Endothelial cell of umbilical vein (primary cell): Measurements from ENCODE around the gene NUP50. TPM values are rescaled to one million over a fixed set of nuclear protein-coding genes. Genes with fewer than 3 reads are reported as not detected.

ENCODE experiments used
- BruUV-seq: library from RNA; stranded (reverse); fragments of 400-500 nt; replicated peaks from 2 replicates; lab custom pipeline; 2021; lab: Mats Ljungman, UMichigan
- CTCF ChIA-PET: fragments of 300-600, 350-600 bp; sonication (Branson Sonifier 250); formaldehyde crosslinking; loops from one replicate; lab custom pipeline; 2021; ENCODE audit warnings: antibody characterized with exemption, inconsistent platforms; lab: Charles Lee
- POLR2A ChIA-PET: fragments of 300-600, 350-600 bp; sonication (Branson Sonifier 250); formaldehyde crosslinking; loops from one replicate; lab custom pipeline; 2021; ENCODE audit warnings: antibody characterized with exemption, inconsistent platforms; lab: Charles Lee
- DNase-seq: peaks from one replicate; pipeline ENCODE4 v3.0.0-alpha.2; 2011; ENCODE audit warnings: low read depth, low spot score
- FAIRE-seq: peaks from 2 replicates; lab custom pipeline; 2011; peaks lifted over from hg19 to GRCh38; lab: Jason Lieb, UNC
- H2AFZ ChIP-seq: 2 replicates; pipeline ENCODE4 v1.6.0; 2012; ENCODE audit warnings: low read depth, low read length, control low read depth, inconsistent platforms
- H3K27ac ChIP-seq: 2 replicates; pipeline ENCODE4 v1.5.1; 2011; ENCODE audit warnings: low read depth, mild to moderate bottlenecking, control low read depth, low read length, moderate library complexity; ENCODE audit not compliant: insufficient read depth
- H3K27me3 ChIP-seq, 2 experiments: 2 replicates each; pipeline versions ENCODE4 v1.6.0 to v1.6.1; 2011; ENCODE audit warnings: low read length in 2 of 2, mixed read lengths in 1 of 2; ENCODE audit not compliant: control insufficient read depth in 2 of 2, insufficient read depth in 2 of 2
- H3K36me3 ChIP-seq, 2 experiments: 2 replicates in 1 of 2; 3 replicates in 1 of 2; pipeline ENCODE4 v1.5.1; 2011; ENCODE audit warnings: low read length in 2 of 2, mild to moderate bottlenecking in 1 of 2, moderate library complexity in 1 of 2; ENCODE audit not compliant: control insufficient read depth in 2 of 2, insufficient read depth in 2 of 2; ENCODE audit errors: extremely low read depth in 1 of 2
- H3K4me1 ChIP-seq: 3 replicates; pipeline ENCODE4 v1.5.1; 2011; ENCODE audit warnings: mild to moderate bottlenecking, low read length; ENCODE audit not compliant: control insufficient read depth, insufficient read depth; ENCODE audit errors: extremely low read depth
- H3K4me2 ChIP-seq: 2 replicates; pipeline ENCODE4 v1.6.1; 2011; ENCODE audit warnings: low read length, control low read depth, mixed read lengths; ENCODE audit not compliant: insufficient read depth
- H3K4me3 ChIP-seq, 3 experiments: fragments of 200-600 bp in 1 of 3; sonication (generic), shearing (Covaris generic) in 1 of 3; replicated peaks in 1 of 3; 2 replicates each; pipeline ENCODE4 v1.5.1; 2011 to 2016; ENCODE audit warnings: control low read depth in 3 of 3, low read length in 3 of 3, mild to moderate bottlenecking in 2 of 3, inconsistent platforms in 1 of 3, low read depth in 1 of 3, moderate library complexity in 1 of 3; ENCODE audit not compliant: insufficient read depth in 1 of 3
- H3K79me2 ChIP-seq: 2 replicates; pipeline ENCODE4 v1.6.0; 2012; ENCODE audit warnings: low read length, inconsistent platforms; ENCODE audit not compliant: control insufficient read depth, insufficient read depth
- H3K9ac ChIP-seq: replicated peaks from 2 replicates; pipeline ENCODE3; 2011; ENCODE audit warnings: low read length, control low read depth; ENCODE audit not compliant: insufficient read depth; ENCODE audit errors: extremely low read depth
- H3K9me1 ChIP-seq: replicated peaks from 3 replicates; pipeline ENCODE4 v1.6.0; 2011; ENCODE audit warnings: mild to moderate bottlenecking, low read length; ENCODE audit not compliant: control insufficient read depth, insufficient read depth; ENCODE audit errors: extremely low read depth
- H3K9me3 ChIP-seq: replicated peaks from 2 replicates; pipeline ENCODE4 v1.5.1; 2012; ENCODE audit warnings: low read length, inconsistent platforms; ENCODE audit not compliant: control insufficient read depth, insufficient read depth
- H4K20me1 ChIP-seq: replicated peaks from 2 replicates; pipeline ENCODE3; 2011; ENCODE audit warnings: mild to moderate bottlenecking, low read length; ENCODE audit not compliant: control insufficient read depth, insufficient read depth; ENCODE audit errors: extremely low read depth
- CTCF ChIP-seq, 2 donors: IDR thresholded peaks; 1 replicate in 1 of 2; 2 replicates in 1 of 2; pipeline ENCODE4 v1.5.1; 2011; ENCODE audit warnings: low read length in 2 of 2, mild to moderate bottlenecking in 2 of 2, moderate library complexity in 2 of 2, control low read depth in 1 of 2, inconsistent platforms in 1 of 2, low read depth in 1 of 2; ENCODE audit not compliant: insufficient read depth in 1 of 2; ENCODE audit errors: extremely low read depth in 1 of 2
- EZH2 ChIP-seq: IDR thresholded peaks from 2 replicates; pipeline ENCODE4 v1.6.1; 2012; ENCODE audit warnings: borderline replicate concordance, low read depth, mild to moderate bottlenecking, moderate library complexity, low read length, inconsistent platforms; ENCODE audit not compliant: severe bottlenecking
- FOS ChIP-seq: IDR thresholded peaks from 2 replicates; pipeline ENCODE4 v1.6.1; 2011; ENCODE audit warnings: mild to moderate bottlenecking, low read length, moderate library complexity, borderline replicate concordance; ENCODE audit not compliant: insufficient read depth
- GATA2 ChIP-seq: IDR thresholded peaks from 2 replicates; pipeline ENCODE4 v1.7.0; 2011; ENCODE audit warnings: low read depth, mild to moderate bottlenecking, moderate library complexity, mixed read lengths, low read length; ENCODE audit not compliant: insufficient read length, insufficient read depth
- JUN ChIP-seq: IDR thresholded peaks from 2 replicates; pipeline ENCODE4 v1.6.1; 2011; ENCODE audit warnings: borderline replicate concordance, low read depth; ENCODE audit not compliant: insufficient read length, insufficient read depth
- MYC ChIP-seq: IDR thresholded peaks from one replicate; pipeline ENCODE4 v1.6.1; 2011; ENCODE audit warnings: mild to moderate bottlenecking, low read depth, low read length
- POLR2A ChIP-seq: IDR thresholded peaks from 2 replicates; pipeline ENCODE4 v1.6.1; 2012; ENCODE audit warnings: low read depth, mild to moderate bottlenecking, control low read depth, low read length
- POLR2AphosphoS5 ChIP-seq: IDR thresholded peaks from 2 replicates; pipeline ENCODE4 v1.6.1; 2012; ENCODE audit warnings: low read depth, mild to moderate bottlenecking, control low read depth, low read length, moderate library complexity; ENCODE audit not compliant: insufficient read depth
- dilution Hi-C: fragments of 300-500 bp; cut with MboI; formaldehyde crosslinking; loops from one replicate; pipeline ENCODE4 v1.15.0; 2019; ENCODE audit warnings: low sequenced_read_pairs; ENCODE audit not compliant: extremely low pct_ligation_motif_present
- intact Hi-C: fragments of 100-400 bp; cut with micrococcal nuclease; formaldehyde crosslinking; loops from one replicate; pipeline ENCODE4 v1.10.0; 2022
- polyA plus RNA-seq, 4 experiments: library from polyadenylated mRNA; depleted of rRNA in 3 of 4; stranded (reverse) in 3 of 4; unstranded in 1 of 4; fragments of >200 nt; gene quantifications; 2 replicates each; pipeline versions ENCODE4 v1.2.1 to v1.2.3, GENCODE V29; 2011 to 2012; ENCODE audit warnings: missing spikeins in 1 of 4
- total RNA-seq: library from RNA; stranded (reverse); gene quantifications from 2 replicates; pipeline ENCODE4 v1.2.3, GENCODE V29; 2021
- TF ChIP-seq, protein P1 (sequence below): IDR thresholded peaks from 2 replicates; pipeline ENCODE4 v1.6.1; 2011; ENCODE audit not compliant: insufficient read depth, insufficient read length

NUP50 gene
- total and polyA plus RNA-seq, 2 donors (not counting 3 experiments of a cell fraction or from before 2014, with no cell fraction given), result 12.4 to 90.9 TPM

- Histone ChIP-seq H3K4me2 (no peak overlapping the region), H3K4me3 (no peak overlapping the region), H3K9me1 (no peaks in the 10 kb centered on the region), H3K4me1 (peaks cover 9% of the 10 kb centered on the region), H3K27ac (no peak overlapping the region), H3K9me3 (no peaks in the 10 kb centered on the region), H3K36me3 (no peaks in the 10 kb centered on the region), H3K9ac (no peak overlapping the region), H3K27me3 (no peaks in the 10 kb centered on the region), H3K79me2 (no peaks in the 10 kb centered on the region), H2AFZ (no peak overlapping the region), H4K20me1 (no peaks in the 10 kb centered on the region)
- FAIRE-seq (no peak), DNase-seq (no peak)
- TF ChIP-seq CTCF (IDR thresholded peaks at IDR 0.05; ENCODE audit: extremely low read depth in 1 of 2, insufficient read depth in 1 of 2, low read depth in 1 of 2, low read length in 2 of 2) (no peak), POLR2A (no peak), JUN (no peak)
- ChIA-PET CTCF (no interaction called here), POLR2A (no interaction called here)
- dilution Hi-C loops, result no loop called here
- no TSS peak for BruUV-seq
- intact Hi-C loops, result no loop called here
These were observed 61.4 kb downstream of the NUP50 start for GRCh38 chr22:45224988-45225731.

DNA sequence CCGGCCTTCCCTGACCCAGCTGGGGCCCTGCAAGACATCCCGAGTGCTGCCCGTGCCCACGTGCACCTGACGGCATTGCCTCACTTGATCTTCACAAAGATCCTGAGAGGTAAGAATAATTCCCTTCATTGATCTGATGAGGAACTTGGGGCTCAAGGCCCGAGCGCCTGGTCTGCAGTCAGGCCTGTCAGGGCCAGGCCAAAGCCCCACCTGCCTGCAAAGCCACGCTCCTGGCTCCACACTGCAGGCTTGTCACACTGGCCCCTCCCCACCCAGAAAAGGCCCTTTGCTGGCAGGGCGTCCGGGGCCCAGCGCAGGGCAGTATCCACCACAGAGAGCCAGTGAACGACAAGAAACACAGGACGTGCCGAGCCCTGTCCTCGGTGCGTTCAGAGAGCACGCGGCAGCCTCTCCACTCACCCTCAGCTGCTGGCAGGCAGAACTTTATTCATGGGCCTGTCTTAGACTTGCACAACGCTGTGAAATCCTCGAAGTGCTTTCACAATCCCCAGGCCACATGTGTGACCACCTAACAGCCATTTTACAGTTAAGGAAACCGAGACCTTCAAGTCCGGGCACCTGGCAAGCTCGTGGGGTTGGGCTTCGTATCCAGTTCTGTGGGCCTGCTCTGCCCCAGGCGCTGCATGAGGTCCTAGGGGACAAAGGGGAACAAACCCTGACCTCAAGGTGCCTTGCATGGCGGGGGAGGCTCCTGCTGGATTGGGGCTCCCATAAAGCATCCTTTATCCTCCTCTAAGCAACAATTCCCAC lies 62.2 kb downstream of the NUP50 start:
- intact Hi-C loops (no loop called here), dilution Hi-C loops (no loop called here)
- ChIA-PET POLR2A (no interaction called here), CTCF (no interaction called here)
- Histone ChIP-seq H3K4me2 (no peak overlapping the region), H3K79me2 (no peaks in the 10 kb centered on the region), H3K4me3 (no peak overlapping the region), H3K9me3 (no peaks in the 10 kb centered on the region), H3K9me1 (no peaks in the 10 kb centered on the region), H3K36me3 (no peaks in the 10 kb centered on the region), H3K4me1 (peaks cover 7% of the 10 kb centered on the region), H3K9ac (no peak overlapping the region), H2AFZ (no peak overlapping the region), H3K27ac (no peak overlapping the region), H4K20me1 (no peaks in the 10 kb centered on the region), H3K27me3 (no peaks in the 10 kb centered on the region)
- DNase-seq, result no peak
- TF ChIP-seq FOS (no peak), JUN (no peak), POLR2A (no peak), GATA2 (no peak), EZH2 (no peak), POLR2AphosphoS5 (no peak), CTCF (IDR thresholded peaks at IDR 0.05; ENCODE audit: extremely low read depth in 1 of 2, insufficient read depth in 1 of 2, low read depth in 1 of 2, low read length in 2 of 2) (no peak), MYC (no peak)
- TF ChIP-seq, protein P1, sequence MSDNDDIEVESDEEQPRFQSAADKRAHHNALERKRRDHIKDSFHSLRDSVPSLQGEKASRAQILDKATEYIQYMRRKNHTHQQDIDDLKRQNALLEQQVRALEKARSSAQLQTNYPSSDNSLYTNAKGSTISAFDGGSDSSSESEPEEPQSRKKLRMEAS, result no peak
- no TSS peak for BruUV-seq
- no peak for FAIRE-seq
